Mesothelial cell of epicardium (in vitro differentiated cells): ENCODE measurements around the gene TMEM225B. TPM values are rescaled to one million over a fixed set of nuclear protein-coding genes. Genes with fewer than 3 reads are reported as not detected.
"Not testable (repeated sequence)": the region's sequence is repeated elsewhere in the genome, so short reads cannot be mapped to it uniquely, and the experiment has no call there.

Source experiments
- DNase-seq, 2 experiments: peaks; one replicate each; pipeline ENCODE4 v3.0.0; 2021; ENCODE audit warnings: low spot score in 2 of 2; ENCODE audit not compliant: unreplicated experiment in 2 of 2
- H3K27ac Mint-ChIP-seq: 2 replicates; pipeline ENCODE4 v1.8.0; 2021; ENCODE audit warnings: mixed read lengths
- H3K27me3 Mint-ChIP-seq: 2 replicates; pipeline ENCODE4 v1.8.0; 2021; ENCODE audit warnings: low read depth, mixed read lengths
- H3K36me3 Mint-ChIP-seq: 2 replicates; pipeline ENCODE4 v1.8.0; 2021; ENCODE audit warnings: mixed read lengths
- H3K4me1 Mint-ChIP-seq: 2 replicates; pipeline ENCODE4 v1.8.0; 2021; ENCODE audit warnings: mixed read lengths
- H3K4me3 Mint-ChIP-seq: 2 replicates; pipeline ENCODE4 v1.8.0; 2021; ENCODE audit warnings: mild to moderate bottlenecking, moderate library complexity, mixed read lengths
- H3K9me3 Mint-ChIP-seq: 2 replicates; pipeline ENCODE4 v1.8.0; 2021; ENCODE audit warnings: mixed read lengths
- total RNA-seq: library from RNA; stranded (reverse); gene quantifications from 3 replicates; pipeline ENCODE4 v1.2.1, GENCODE V29; 2021
- TF ChIP-seq, protein P1 (sequence below): fragments of 200-600 bp; sonication (generic); IDR thresholded peaks from one replicate; pipeline ENCODE4 v1.5.0; 2021; ENCODE audit warnings: antibody characterized with exemption; ENCODE audit not compliant: unreplicated experiment

The TMEM225B gene
- total RNA-seq, 1 donor from 2014 or later, result 2.5 TPM

- Mint-ChIP-seq H3K27me3 (no peaks in the 10 kb centered on the region), H3K27ac (no peak overlapping the region), H3K4me1 (no peaks in the 10 kb centered on the region), H3K9me3 (peaks cover 14% of the 10 kb centered on the region), H3K4me3 (no peak overlapping the region), H3K36me3 (peaks cover 25% of the 10 kb centered on the region)
- TF ChIP-seq, protein P1, sequence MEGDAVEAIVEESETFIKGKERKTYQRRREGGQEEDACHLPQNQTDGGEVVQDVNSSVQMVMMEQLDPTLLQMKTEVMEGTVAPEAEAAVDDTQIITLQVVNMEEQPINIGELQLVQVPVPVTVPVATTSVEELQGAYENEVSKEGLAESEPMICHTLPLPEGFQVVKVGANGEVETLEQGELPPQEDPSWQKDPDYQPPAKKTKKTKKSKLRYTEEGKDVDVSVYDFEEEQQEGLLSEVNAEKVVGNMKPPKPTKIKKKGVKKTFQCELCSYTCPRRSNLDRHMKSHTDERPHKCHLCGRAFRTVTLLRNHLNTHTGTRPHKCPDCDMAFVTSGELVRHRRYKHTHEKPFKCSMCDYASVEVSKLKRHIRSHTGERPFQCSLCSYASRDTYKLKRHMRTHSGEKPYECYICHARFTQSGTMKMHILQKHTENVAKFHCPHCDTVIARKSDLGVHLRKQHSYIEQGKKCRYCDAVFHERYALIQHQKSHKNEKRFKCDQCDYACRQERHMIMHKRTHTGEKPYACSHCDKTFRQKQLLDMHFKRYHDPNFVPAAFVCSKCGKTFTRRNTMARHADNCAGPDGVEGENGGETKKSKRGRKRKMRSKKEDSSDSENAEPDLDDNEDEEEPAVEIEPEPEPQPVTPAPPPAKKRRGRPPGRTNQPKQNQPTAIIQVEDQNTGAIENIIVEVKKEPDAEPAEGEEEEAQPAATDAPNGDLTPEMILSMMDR, result no peak
- DNase-seq, result no peak
Observed at GRCh38 chr7:99644431-99644830, 46.4 kb downstream of the TMEM225B start.

DNA sequence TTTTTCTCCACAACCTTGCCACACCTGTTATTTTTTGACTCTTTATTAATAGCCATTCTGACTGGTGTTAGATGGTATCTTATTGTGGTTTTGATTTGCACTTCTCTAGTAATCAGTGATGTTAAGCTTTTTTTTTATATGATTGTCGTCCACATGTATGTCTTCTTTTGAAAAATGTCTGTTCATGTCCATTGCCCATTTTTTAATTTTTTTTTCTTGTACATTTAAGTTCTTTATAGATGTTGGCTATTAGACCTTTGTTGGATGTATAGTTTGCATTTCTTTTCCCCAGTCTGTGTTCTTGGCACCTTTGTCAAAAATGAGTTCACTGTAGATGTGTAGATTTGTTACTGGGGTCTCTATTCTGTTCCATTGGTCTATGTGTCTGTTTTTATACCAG is 47.5 kb downstream of the TMEM225B start:
- H3K4me1 Mint-ChIP-seq, result no peaks in the 10 kb centered on the region
- no peak overlapping the region for H3K4me3 Mint-ChIP-seq
- TF ChIP-seq, protein P1, result no peak
- no peak for DNase-seq
- no peak overlapping the region for H3K27ac Mint-ChIP-seq
- no peaks in the 10 kb centered on the region for H3K27me3 Mint-ChIP-seq
- peaks cover 14% of the 10 kb centered on the region for H3K9me3 Mint-ChIP-seq
- peaks cover 25% of the 10 kb centered on the region for H3K36me3 Mint-ChIP-seq

GRCh38 chr7:99648843-99649242 is 50.8 kb downstream of the TMEM225B start:
- Mint-ChIP-seq H3K4me3 (no peak overlapping the region), H3K4me1 (no peaks in the 10 kb centered on the region), H3K27ac (no peak overlapping the region), H3K9me3 (peaks cover 17% of the 10 kb centered on the region), H3K27me3 (no peaks in the 10 kb centered on the region), H3K36me3 (peaks cover 29% of the 10 kb centered on the region)
- no peak for DNase-seq
- TF ChIP-seq, protein P1, result no peak

DNA sequence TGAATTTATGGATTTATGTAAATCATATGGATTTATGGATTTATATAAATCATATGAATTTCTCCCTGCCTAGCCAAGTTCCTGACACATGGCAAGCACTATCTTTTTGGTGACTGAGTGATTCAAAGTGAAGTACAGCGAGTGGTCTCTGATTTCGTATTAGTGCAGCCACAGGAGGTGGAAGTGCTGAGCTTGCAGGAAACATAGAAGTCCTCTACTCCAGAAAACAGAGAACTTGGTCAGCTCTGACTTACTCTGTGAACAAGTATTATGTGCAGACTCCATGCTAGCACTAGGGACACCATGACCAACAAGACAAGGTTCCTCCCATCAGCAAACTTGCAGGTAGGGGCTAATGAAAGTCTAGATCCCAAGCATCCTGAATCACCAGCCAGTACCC is 53.2 kb downstream of the TMEM225B start:
- Mint-ChIP-seq H3K27ac (no peak overlapping the region), H3K9me3 (peaks cover 15% of the 10 kb centered on the region), H3K4me3 (no peak overlapping the region), H3K36me3 (peaks cover 9% of the 10 kb centered on the region), H3K4me1 (no peaks in the 10 kb centered on the region), H3K27me3 (no peaks in the 10 kb centered on the region)
- no peak for DNase-seq
- TF ChIP-seq, protein P1, result no peak

DNA sequence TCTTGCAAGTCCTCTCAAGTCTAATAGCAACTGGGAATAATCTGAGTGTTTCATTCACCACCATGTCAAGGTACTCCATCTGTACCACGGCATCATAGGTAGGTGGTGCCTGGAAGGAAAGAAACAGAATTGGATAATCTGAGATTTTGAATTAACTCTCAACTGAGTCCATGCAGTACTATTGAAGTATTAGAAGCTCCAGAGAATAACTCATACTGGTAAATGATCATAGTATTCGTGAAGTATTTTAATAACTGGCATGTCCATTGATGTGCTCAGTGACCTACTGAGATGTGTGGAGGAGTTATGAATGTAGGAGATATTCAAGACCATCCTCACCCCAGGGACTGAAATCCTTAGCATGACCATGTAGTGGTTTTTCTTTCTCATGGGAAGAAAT is 54.6 kb downstream of the TMEM225B start:
- Mint-ChIP-seq H3K27ac (no peak overlapping the region), H3K27me3 (no peaks in the 10 kb centered on the region), H3K36me3 (peaks cover 9% of the 10 kb centered on the region), H3K4me1 (no peaks in the 10 kb centered on the region), H3K9me3 (peaks cover 22% of the 10 kb centered on the region), H3K4me3 (no peak overlapping the region)
- TF ChIP-seq, protein P1, result no peak
- no peak for DNase-seq

- Mint-ChIP-seq H3K36me3 (peaks cover 12% of the 10 kb centered on the region), H3K9me3 (peaks cover 24% of the 10 kb centered on the region)
- H3K27me3 Mint-ChIP-seq, H3K4me1 Mint-ChIP-seq, H3K27ac Mint-ChIP-seq, H3K4me3 Mint-ChIP-seq, DNase-seq: not testable (repeated sequence)
Observed at GRCh38 chr7:99653269-99653668, 55.2 kb downstream of the TMEM225B start.
